Measurements from ENCODE around the gene NRXN2.

Gene NRXN2

DNA sequence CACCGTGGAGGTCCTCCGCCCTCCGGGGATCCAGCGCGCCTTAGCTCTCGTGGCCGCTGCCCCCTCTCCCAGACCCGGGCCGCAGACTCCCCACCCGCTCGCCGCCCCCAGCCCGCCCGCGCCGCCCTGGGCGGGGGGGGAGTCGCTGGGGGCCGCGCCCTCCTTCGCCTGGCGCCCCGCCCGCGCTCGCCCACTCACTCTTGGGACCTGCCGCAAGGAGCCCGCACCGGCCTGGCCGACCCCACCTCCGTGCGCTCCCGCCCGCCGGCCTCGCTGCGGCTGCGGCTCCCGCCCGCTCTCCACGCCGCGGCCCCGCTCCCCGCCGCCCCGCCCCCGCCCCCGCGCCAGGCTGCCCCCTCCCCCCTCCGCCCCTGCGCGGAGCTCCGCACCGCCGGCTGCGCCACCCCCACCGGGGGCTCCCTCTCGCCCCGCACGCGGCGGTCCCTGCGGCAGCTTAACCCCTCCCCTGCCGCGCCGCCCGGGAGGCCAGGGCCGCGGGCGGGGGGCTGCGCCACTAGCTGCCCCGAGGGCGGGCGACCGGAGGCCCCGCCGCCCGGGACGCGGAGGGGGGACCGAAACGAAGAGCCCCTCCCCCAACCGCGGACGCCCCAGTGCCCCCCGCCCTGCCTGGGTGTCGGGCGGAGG, 21.7 kb upstream of the NRXN2 start:
- in situ Hi-C loops (cut with HindIII; ENCODE audit: low sequenced_read_pairs): no loop called here

DNA sequence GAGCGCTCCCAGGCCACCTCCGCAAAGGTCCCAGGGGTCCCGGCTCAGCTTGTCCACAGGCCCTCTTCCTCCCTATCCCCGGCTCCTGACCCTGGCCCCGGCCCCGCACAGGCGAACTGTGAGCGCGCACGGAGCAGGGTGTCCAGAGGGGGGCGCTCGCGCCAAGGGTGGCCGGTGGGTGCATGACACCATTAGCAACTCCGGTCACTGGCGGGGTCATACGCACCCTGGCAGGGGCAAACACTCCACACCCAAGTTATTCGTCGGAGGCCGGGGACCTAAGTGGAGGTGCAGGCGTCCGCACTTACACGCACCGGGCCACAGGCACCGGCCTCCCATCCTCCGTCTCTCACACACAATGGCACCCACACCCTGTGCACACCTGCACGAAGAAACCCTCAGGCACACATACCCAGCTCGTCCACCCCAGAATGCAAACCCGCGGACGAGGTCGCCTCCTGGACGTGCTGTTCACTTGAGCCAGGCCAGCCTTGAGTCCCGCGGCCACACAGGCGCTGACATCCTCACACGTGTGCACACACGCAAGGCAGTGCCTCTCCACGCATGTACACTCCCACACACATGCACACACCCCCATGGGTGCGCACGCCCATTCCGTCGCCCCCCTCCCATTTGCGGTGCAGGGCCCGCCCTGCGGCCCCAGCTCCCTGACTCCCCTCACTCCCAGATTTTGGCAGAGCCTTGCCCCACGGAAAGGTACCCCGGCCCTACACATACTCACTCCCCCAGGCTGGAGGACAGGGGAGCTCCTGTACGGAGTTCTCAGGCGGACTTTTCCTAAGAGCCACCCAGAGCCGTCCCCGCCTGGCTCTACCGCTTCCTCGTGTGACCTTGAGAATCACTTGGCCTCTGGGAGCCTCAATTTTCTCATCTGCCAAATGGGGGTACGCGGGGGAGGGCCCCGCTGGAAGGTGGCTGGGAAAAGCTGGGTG, 20.9 kb upstream of the NRXN2 start, which contains the start of gene RASGRP2:
RASGRP2 (minus strand) TSS at position 552 of the 953 bp plus-strand sequence. CDS start 1,276 bp downstream, outside the sequence.
- in situ Hi-C loops (cut with HindIII; ENCODE audit: low sequenced_read_pairs): no loop called here

DNA sequence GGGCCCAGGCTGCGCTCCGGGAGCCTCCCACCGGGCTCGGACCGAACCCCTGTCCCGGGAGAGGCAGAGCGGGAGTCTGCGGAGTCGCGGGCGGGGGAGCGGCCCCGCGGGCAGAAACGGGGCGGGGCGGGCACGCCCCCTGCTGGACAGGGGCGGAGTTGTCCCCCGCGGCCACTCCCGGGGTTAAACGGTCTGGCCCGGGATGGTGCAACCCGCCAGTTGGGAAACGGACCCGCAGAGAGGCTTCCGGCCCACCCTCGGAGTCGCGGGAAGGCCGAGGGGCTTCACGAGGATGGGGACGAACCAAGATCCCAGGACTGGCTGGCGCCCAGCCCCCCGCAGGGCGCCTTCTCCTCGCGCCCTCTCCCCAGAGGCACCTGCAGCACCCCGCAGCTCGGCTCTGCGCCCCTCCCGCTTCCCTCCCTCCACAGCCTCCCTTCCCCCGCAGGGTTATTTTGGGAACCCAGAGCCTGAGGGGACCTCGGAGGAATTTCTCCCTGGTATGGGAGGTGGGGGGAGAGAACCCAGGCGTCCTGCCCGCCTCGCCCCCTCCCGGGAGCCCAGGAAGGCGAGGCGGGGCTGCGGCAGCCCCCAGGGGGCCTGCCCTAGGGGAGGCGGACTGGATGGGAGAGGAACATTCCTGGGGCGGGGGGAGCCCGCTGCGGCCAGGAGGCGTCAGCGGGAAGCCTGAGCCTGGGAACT, 20.0 kb upstream of the NRXN2 start:
- in situ Hi-C loops (cut with HindIII; ENCODE audit: low sequenced_read_pairs): no loop called here

DNA sequence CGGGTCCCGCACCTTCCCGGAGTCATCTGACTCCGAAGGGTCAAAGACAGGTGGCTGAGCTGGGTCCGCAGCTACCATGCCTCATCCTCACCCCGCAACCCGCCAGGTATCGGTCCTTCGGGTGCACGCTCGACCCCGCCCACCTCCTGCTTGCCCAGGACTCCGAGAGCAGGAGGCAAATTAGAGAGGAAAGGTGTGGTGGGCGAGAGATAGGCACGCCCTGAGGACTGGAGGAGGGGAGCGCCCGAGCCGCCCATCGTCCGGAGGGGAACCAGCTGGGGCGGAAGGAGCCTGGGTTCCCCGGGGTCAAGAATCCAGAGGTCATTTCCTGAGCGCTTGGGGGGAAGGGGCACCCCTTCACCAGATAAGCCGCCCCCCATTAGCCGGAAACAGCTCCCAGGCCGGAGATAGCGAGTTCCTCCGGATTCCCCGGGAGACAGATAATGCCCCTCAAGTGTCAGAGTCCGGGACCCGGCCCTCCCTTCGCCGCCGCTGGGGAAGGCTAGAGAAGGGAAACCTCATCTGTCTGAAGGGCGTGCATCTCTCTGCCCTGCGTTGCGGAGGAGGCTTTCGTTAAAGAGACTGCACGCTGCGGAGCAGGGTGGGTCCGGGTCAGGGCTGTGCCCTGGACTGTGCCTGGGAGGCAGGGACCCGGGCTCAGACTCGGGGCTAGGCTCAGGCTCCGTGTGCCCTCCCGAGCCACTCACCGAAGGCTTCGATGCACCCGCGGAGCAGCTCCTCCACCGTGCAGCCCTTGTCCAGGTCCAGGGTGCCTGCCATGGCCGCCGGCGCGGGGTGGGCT, 19.3 kb upstream of the NRXN2 start:
- in situ Hi-C loops (cut with HindIII; ENCODE audit: low sequenced_read_pairs): no loop called here

DNA sequence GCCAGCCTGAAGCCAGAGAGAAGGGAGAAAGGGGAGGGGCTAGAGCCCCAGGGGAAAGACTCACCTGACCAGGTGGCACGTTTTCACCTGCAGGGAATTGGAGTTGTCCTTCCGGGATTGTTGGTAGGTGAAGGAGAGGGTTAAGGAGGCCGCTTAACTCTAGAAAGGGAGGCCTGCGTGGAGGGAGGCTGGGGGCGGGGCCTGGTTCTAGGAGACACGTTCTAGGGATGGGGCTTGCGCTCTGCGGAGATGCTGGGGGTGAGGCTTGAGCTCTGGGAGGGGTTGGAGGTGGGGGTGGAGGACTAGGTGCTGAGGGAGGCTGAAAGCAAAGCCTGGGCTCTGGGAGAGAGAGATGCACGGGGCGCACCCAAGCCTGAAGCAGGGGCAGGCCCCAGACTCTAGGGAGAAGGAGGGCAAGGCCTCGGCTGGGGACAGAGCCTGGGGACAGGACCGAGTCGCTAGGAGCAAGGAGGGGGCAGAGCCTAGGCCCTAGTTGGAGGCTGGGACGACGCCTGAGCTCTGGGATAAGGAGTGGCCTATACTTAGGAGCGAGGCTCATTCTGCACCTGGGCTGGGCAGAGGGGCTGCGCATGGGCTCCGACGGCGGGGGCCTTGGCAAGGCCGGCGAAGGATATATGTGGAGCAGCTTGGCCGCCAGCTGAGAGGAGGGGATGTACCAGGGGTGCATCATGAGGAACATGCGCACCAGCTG, 18.5 kb upstream of the NRXN2 start:
- in situ Hi-C loops (cut with HindIII; ENCODE audit: low sequenced_read_pairs): no loop called here

DNA sequence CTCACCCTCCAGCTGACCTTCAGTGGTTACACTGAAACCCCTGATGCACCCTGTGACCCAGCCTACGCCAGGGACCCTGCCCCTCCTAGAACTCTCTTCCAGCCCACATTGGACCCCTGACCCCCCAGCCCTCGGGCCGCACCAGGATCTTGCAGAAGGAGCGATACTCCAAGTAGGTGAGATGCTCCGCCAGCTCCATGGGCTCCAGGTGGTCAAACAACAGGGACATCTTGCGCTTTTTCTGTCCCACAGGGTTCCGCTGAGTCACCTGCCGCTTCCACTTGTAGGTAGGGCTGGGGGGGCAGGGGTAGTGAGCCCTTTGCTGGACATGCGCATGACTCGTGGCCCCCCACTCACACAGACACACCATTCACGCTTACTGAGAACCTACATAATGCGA, 16.9 kb upstream of the NRXN2 start:
- in situ Hi-C loops (cut with HindIII; ENCODE audit: low sequenced_read_pairs): no loop called here

DNA sequence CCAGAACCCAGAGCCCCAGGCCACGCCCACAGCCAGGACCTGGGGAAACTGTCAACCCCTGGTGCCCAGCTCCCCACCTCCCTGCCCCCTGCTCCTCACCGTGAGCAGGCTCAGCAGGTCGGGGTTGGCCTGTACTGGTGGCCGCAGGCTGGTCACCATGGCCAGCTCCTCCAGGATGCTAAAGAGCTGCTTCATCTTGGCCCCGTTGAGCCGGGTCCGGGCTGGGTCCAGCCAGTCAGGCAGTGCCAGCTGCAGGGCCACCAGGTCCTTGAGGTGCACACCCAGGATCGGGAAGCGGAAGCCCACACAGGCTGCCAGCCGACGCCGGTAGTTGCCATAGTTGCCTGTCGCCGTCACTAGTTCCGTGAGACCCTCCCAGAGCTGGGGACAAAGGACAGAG, 13.7 kb upstream of the NRXN2 start:
- in situ Hi-C loops (cut with HindIII; ENCODE audit: low sequenced_read_pairs): no loop called here

DNA sequence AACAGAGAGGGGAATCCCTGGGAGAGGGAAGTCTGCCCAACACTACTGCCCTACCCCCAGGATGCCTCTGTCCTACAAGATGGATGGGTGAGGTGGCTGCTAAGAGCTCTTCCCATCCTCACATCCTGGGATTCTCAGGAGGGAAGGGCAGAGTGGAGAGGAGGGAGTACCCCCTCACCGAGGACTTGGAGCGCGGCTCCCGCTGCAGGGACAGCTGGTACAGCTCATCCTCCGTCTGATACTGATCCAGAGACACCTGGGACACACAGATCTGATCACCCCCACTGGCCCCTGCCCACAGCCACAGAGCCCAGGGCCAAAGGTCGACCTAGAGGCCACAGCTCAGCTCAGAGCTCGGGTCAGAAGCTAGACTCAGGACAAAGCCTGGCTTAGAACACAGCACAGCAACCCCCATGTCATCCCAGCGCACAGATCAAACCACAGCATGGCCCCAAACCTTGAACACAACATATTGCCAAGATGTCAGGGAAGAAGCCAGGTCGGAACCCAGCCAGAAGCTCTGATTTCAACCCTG, 12.8 kb upstream of the NRXN2 start:
- in situ Hi-C loops (cut with HindIII; ENCODE audit: low sequenced_read_pairs): no loop called here

DNA sequence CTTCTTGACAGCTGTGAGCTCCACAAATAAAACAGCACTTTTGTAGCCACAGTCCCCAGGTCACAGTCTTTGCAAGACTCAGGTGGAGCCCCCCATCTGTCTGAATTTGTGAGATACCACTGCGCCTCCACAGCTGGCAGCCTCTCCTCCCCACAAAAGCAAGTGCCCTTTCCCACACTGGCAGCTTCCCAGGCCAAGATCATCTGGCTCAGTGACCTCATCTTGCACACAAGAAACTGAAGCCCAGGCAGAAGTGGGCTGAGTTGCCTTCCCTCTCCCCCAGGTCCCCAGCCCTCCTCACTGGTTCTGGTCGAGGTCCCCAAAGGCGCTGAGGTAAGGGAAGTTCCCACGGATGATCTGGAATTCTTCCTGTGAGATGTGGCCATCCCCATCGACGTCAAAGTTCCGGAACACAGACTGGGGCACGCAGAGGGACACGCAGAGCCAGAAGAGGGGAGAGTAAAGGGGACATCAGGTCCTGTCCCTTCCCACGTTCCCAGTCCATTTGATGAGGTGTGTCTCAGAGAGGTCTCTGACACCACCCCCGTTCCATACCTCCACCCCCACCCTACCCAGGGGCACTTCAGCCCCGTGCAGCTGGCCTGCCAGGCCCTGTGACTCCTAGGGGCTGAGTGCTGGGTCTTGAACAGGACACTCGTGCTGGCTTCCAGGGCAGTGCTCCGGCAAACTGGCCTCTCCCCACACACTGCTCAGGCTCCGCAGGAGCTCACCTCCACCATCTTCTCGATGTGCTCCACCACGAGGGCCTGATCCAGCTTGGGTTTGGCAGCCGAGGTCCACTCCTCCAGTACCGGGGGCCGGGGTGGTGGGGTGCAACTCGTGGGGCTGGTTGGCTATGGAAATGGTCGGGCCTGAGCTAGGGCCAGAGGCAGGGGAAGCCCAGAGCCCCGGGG, 12.1 kb upstream of the NRXN2 start:
- in situ Hi-C loops (cut with HindIII; ENCODE audit: low sequenced_read_pairs): no loop called here

DNA sequence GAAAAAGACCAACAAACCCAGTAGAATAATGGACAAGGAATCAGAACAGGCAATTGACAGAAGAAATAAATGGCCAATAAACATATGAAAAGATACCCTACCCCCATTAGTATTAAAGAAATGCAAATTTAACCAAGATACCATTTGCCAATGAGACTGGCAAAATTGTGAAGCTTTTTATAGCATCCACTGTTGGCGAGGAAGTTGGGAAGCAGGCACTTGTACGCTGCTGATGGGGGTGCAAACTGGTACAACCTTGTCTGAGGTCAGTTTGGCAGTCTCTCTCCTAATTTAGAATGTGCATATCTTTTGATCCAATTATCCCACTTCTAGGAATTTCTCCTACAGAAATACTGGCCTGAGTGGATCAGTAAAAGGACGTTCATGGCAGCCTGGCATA, 8.6 kb upstream of the NRXN2 start:
- in situ Hi-C loops (cut with HindIII; ENCODE audit: low sequenced_read_pairs): no loop called here

DNA sequence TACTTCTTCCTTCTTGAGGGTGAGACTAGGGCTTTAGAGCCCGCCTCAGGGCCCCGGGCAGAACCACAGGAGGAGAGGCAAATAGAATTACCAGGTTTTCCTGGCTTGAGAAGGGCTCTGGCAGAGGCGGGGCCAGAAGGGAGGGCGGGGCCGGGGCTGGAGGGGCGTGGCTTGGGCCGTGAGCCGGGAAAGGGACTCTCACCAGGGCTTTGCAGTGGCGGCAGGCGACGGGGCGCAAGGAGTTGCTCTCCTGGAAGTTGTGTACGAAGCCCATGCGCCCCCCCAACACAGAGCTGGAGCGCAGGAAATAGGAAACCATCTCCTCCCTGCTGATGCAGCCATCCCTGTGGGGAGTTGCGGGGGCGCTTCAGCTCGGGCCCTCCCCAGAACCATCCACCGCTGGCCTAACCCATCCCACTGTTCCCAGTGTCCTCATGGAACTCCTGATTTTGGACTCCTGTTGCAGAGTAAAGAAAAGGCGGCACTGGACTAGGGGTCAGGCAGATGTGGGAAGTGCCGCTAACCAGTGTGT, 6.9 kb upstream of the NRXN2 start:
- in situ Hi-C loops (cut with HindIII; ENCODE audit: low sequenced_read_pairs): no loop called here

DNA sequence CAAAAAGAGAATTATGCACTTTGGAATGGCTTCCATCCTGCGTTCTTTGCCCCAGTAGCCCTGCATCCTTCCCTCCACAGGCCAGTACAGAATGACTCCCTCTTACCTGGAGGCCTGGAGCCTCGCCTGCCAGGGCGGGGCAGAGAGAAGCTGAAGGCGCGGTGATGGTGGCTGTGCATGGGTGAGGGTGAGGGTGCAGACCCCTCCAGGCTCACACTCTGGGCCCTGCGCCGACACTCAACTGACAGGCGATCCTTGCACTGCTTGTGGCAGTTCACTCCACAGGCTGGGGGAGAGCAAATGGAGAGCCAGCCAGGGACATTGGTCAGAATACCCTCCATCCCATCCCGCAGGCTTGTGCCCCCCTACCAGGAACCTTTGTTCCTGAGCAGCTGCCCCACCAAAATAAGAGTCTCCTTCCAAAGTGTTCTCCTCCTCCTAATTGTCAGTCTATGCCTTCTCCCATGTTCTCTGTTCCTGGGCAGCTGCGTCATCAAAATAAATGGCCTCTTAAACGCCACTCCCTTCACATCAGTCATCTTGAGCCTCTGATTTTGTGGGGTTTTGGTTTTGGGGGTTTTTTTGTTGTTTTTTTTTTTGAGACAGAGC, 5.9 kb upstream of the NRXN2 start:
- in situ Hi-C loops (cut with HindIII; ENCODE audit: low sequenced_read_pairs): no loop called here

DNA sequence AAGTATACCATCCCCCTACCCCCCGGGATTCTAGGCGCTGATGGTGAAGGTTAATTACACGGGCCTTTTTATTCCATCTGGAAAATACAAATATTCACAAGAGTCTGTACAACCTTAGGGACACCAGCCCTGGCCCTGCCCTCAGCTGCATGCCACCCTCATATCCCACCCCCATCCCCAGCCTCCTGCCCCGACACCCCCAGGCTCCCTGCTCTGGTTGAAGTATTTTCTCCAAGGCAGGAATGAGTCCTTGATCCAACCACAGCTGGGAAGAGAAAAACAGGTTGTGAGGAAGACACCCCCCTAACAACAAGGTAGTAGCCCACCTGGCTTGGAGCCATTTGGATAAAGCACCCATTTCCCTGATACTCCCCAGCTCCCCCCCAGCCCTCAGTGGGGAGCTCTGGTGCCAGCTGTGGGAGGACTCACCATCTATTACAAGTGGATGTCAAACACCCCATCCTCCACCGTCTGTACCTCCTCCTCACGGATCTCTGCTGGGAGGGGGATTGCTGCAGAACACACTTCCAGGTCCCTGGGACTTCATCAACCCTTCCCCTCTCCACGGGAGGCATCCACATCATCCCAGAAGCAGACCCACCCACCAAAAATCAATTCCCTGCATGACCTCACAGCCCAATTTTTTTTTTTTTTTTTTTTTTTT, 4.0 kb upstream of the NRXN2 start:
- in situ Hi-C loops (cut with HindIII; ENCODE audit: low sequenced_read_pairs): no loop called here

DNA sequence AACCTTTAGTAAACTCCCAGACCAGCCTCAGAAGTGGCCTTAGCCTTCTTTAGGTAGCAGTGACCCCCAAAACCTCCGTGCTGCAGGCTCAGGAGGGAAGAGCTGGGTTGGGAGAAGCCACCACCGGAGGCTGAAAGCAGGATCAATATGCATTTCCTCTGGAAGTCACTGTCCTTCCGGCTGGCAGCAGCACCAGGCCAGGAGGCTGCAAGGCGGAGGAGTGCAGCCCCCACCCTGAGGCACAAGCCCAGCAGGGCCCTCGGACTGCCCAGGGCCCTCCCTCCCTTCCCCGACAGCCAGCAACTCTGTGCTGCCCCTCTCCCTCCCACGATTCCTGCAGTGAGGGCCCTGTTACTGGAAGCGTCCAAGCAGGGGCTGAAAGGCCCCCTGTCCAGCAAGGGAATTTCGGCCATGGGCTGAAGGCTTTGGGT, 3.2 kb upstream of the NRXN2 start:
- in situ Hi-C loops (cut with HindIII; ENCODE audit: low sequenced_read_pairs): no loop called here

DNA sequence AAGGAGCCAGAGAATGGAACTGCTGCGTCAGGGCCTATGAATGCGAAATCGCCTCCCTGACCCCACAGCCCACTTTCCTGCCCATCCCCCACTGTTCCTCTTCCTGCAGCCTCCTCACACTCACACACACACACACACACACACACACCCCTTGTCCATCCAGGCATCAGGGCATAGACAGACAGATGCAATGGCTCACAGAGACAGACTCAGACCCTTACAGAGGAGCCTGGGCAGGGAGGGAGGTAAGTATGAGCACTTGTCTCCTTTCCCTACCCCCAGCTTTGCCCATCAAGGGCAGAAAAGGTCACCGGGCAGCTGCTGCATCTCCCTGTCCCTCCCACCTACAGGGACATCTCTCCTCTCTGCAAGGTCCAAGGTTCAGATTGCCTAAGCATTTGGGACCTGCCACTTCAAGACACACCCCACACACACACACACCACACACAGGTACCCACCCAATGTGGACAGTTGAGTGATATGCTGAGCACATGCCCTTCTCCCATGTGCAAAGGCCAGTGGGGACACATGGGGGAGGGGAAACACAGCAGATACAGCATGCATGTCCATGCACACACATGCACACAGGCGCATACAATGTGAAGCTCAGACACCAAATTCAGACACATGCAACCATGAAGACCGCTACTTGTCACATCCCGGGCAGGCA, 2.0 kb upstream of the NRXN2 start:
- in situ Hi-C loops (cut with HindIII; ENCODE audit: low sequenced_read_pairs): no loop called here

DNA sequence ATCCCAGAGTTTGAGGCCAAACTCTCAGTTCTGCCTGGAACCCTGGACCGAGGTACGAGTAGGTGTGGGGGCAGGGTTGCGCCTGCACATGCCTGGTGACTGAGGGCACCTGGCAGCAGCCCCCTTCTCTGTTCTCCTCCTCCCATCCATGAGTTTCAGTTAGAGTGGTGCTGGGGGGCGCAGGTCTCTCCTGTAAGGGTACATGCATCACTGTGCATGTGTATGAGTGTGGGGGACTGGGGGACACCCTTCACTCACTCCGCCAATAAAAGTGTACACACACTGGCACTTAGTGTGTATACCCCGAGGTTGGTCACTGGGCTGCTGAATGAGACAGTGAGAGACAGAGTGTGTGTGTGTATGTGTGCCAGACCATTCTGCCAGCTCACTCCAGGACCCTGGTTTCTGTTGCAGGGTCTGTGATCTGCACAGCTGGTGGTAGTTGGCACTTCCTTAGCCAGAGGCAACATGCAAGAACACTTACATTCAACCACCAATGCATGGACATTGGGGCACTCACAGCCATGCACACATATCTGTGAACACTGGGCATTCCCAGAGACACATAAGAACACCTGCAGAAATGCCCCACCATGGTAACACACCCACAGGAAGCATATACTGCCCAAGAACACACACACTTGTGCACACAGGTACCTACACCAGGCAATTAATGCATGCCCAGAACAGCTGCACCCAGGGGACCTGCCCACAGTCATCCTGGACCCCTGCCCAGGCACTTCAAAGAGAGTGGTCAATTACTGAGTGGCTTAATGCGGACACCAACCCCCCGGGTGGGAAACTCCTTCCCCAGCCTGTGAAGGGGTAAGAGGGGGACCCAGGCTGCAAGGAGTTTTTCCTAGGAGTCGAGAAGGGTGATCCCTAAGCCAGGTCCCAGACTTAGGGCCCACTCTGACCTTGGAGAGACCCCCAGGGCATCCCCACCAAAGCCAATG, 1.2 kb upstream of the NRXN2 start:
- in situ Hi-C loops (cut with HindIII; ENCODE audit: low sequenced_read_pairs): no loop called here

Measured in endothelial cell of hepatic sinusoid (primary cell).